HEK293 (cell line): ENCODE results near the gene GEMIN5.
A peak's percentile ranks its signal among the peaks of the same experiment; 100 is the strongest.

Source experiments
- CTCF ChIA-PET: fragments of 350-600 bp; formaldehyde crosslinking; extraction: SDS; loops from one replicate; lab custom pipeline; 2021; ENCODE audit warnings: antibody characterized with exemption; lab: Yijun Ruan, JAX
- POLR2A ChIA-PET: fragments of 300-600 bp; formaldehyde crosslinking; extraction: SDS; loops from one replicate; lab custom pipeline; 2020; ENCODE audit warnings: antibody characterized with exemption, inconsistent platforms; lab: Yijun Ruan, JAX
- H3K27ac ChIP-seq: fragments of 200-500 bp; sonication (Bioruptor generic); 2 replicates; pipeline ENCODE4 v1.5.1; 2014; ENCODE audit warnings: low read depth, low read length, control low read depth, inconsistent platforms; ENCODE audit errors: extremely low read depth
- H3K36me3 ChIP-seq, 2 experiments: fragments of 200-500 bp in 1 of 2; sonication (Bioruptor generic) in 1 of 2; 1 replicate in 1 of 2; 2 replicates in 1 of 2; pipeline ENCODE4 v1.5.1; 2014 to 2017; ENCODE audit warnings: inconsistent platforms in 2 of 2, low read length in 2 of 2; ENCODE audit not compliant: control insufficient read depth in 2 of 2, insufficient read depth in 1 of 2
- H3K4me1 ChIP-seq: fragments of 200-500 bp; sonication (Bioruptor generic); 2 replicates; pipeline ENCODE4 v1.5.1; 2014; ENCODE audit warnings: mild to moderate bottlenecking, low read length, inconsistent platforms; ENCODE audit not compliant: control insufficient read depth, insufficient read depth
- H3K4me3 ChIP-seq: 2 replicates; pipeline ENCODE4 v1.5.1; 2011; ENCODE audit warnings: low read depth, mild to moderate bottlenecking, control low read depth, low read length, moderate library complexity
- H3K9me3 ChIP-seq: fragments of 200-500 bp; sonication (Bioruptor generic); 2 replicates; pipeline ENCODE4 v1.5.1; 2014; ENCODE audit warnings: low read depth, low read length, inconsistent platforms; ENCODE audit not compliant: control insufficient read depth, insufficient read depth
- EGR2 ChIP-seq: fragments of 450-650 bp; formaldehyde crosslinking; IDR thresholded peaks from 2 replicates; pipeline ENCODE4 v1.5.1; 2016; ENCODE audit warnings: low read depth, missing biosample characterization, missing genetic modification characterization
- HOXA7 ChIP-seq: sonication (generic); formaldehyde crosslinking; IDR thresholded peaks from 2 replicates; pipeline ENCODE4 v1.8.1; 2022; ENCODE audit warnings: missing genetic modification reagents, borderline replicate concordance
- KLF10 ChIP-seq: fragments of 450-650 bp; IDR thresholded peaks from 2 replicates; pipeline ENCODE4 v1.5.1; 2018; ENCODE audit warnings: missing biosample characterization, mild to moderate bottlenecking, missing genetic modification characterization
- OVOL3 ChIP-seq: fragments of 450-650 bp; formaldehyde crosslinking; IDR thresholded peaks from 2 replicates; pipeline ENCODE4 v1.5.1; 2016; ENCODE audit warnings: missing biosample characterization, missing genetic modification characterization
- RBAK ChIP-seq: fragments of 450-650 bp; formaldehyde crosslinking; IDR thresholded peaks from 2 replicates; pipeline ENCODE4 v1.5.1; 2016; ENCODE audit warnings: missing biosample characterization, missing genetic modification characterization
- YY2 ChIP-seq: fragments of 450-650 bp; formaldehyde crosslinking; IDR thresholded peaks from 2 replicates; pipeline ENCODE4 v1.5.1; 2016; ENCODE audit warnings: missing biosample characterization, missing genetic modification characterization
- ZBTB1 ChIP-seq: fragments of 450-650 bp; formaldehyde crosslinking; IDR thresholded peaks from 2 replicates; pipeline ENCODE4 v1.5.1; 2016; ENCODE audit warnings: missing biosample characterization, missing genetic modification characterization
- ZBTB17 ChIP-seq: fragments of 450-650 bp; formaldehyde crosslinking; IDR thresholded peaks from 2 replicates; pipeline ENCODE4 v1.5.1; 2016; ENCODE audit warnings: missing biosample characterization, missing genetic modification characterization
- ZBTB21 ChIP-seq: fragments of 450-650 bp; formaldehyde crosslinking; IDR thresholded peaks from 2 replicates; pipeline ENCODE4 v1.5.1; 2017; ENCODE audit warnings: missing biosample characterization, missing genetic modification characterization
- ZBTB6 ChIP-seq: fragments of 450-650 bp; formaldehyde crosslinking; IDR thresholded peaks from 2 replicates; pipeline ENCODE4 v1.5.1; 2017; ENCODE audit warnings: missing biosample characterization, missing genetic modification characterization
- ZEB2 ChIP-seq: fragments of 450-650 bp; formaldehyde crosslinking; IDR thresholded peaks from 2 replicates; pipeline ENCODE4 v1.5.1; 2016; ENCODE audit warnings: missing biosample characterization, missing genetic modification characterization
- ZIC2 ChIP-seq: fragments of 450-650 bp; formaldehyde crosslinking; IDR thresholded peaks from 2 replicates; pipeline ENCODE4 v1.5.1; 2016; ENCODE audit warnings: missing biosample characterization, missing genetic modification characterization
- ZNF121 ChIP-seq: fragments of 450-650 bp; formaldehyde crosslinking; IDR thresholded peaks from 2 replicates; pipeline ENCODE4 v1.5.1; 2016; ENCODE audit warnings: missing biosample characterization, missing genetic modification characterization
- ZNF2 ChIP-seq: fragments of 450-650 bp; formaldehyde crosslinking; IDR thresholded peaks from 2 replicates; pipeline ENCODE4 v1.5.1; 2016; ENCODE audit warnings: missing biosample characterization, missing genetic modification characterization
- ZNF202 ChIP-seq: fragments of 450-650 bp; formaldehyde crosslinking; IDR thresholded peaks from 2 replicates; pipeline ENCODE4 v1.5.1; 2016; ENCODE audit warnings: missing biosample characterization, missing genetic modification characterization, borderline replicate concordance
- ZNF239 ChIP-seq: fragments of 450-650 bp; formaldehyde crosslinking; IDR thresholded peaks from 2 replicates; pipeline ENCODE4 v1.5.1; 2016; ENCODE audit warnings: missing biosample characterization, missing genetic modification characterization
- ZNF24 ChIP-seq: fragments of 450-650 bp; formaldehyde crosslinking; IDR thresholded peaks from 2 replicates; pipeline ENCODE4 v1.5.1; 2016; ENCODE audit warnings: missing biosample characterization, missing genetic modification characterization
- ZNF274 ChIP-seq, 2 experiments: fragments of 200-500 bp in 1 of 2; fragments of 450-650 bp in 1 of 2; sonication (Bioruptor generic) in 1 of 2; formaldehyde crosslinking in 1 of 2; IDR thresholded peaks; 2 replicates each; pipeline versions ENCODE4 v1.5.1 to v1.6.1; 2014 to 2016; ENCODE audit warnings: borderline replicate concordance in 1 of 2, inconsistent platforms in 1 of 2, low read length in 1 of 2, missing biosample characterization in 1 of 2, missing genetic modification characterization in 1 of 2
- ZNF302 ChIP-seq: fragments of 450-650 bp; formaldehyde crosslinking; IDR thresholded peaks from 2 replicates; pipeline ENCODE4 v1.5.1; 2016; ENCODE audit warnings: missing biosample characterization, missing genetic modification characterization, low read depth
- ZNF510 ChIP-seq: fragments of 450-650 bp; formaldehyde crosslinking; IDR thresholded peaks from 2 replicates; pipeline ENCODE4 v1.5.1; 2018; ENCODE audit warnings: mild to moderate bottlenecking, missing genetic modification characterization, missing biosample characterization; ENCODE audit not compliant: insufficient replicate concordance
- ZNF560 ChIP-seq: fragments of 450-650 bp; formaldehyde crosslinking; IDR thresholded peaks from 2 replicates; pipeline ENCODE4 v1.5.1; 2017; ENCODE audit warnings: missing biosample characterization, missing genetic modification characterization, borderline replicate concordance
- ZNF626 ChIP-seq: fragments of 450-650 bp; sonication (Bioruptor Pico); formaldehyde crosslinking; IDR thresholded peaks from 2 replicates; pipeline ENCODE4 v1.5.1; 2018; ENCODE audit warnings: missing biosample characterization, missing genetic modification characterization, inconsistent platforms
- ZNF707 ChIP-seq: fragments of 450-650 bp; formaldehyde crosslinking; IDR thresholded peaks from 2 replicates; pipeline ENCODE4 v1.5.1; 2016; ENCODE audit warnings: missing biosample characterization, missing genetic modification characterization
- ZNF776 ChIP-seq: fragments of 450-650 bp; formaldehyde crosslinking; IDR thresholded peaks from 2 replicates; pipeline ENCODE4 v1.5.0; 2017; ENCODE audit warnings: missing biosample characterization, missing genetic modification characterization, borderline replicate concordance
- ZNF791 ChIP-seq: fragments of 450-650 bp; formaldehyde crosslinking; IDR thresholded peaks from 2 replicates; pipeline ENCODE4 v1.5.1; 2016; ENCODE audit warnings: missing biosample characterization, missing genetic modification characterization
- ZXDB ChIP-seq: fragments of 450-650 bp; formaldehyde crosslinking; IDR thresholded peaks from 2 replicates; pipeline ENCODE4 v1.5.1; 2016; ENCODE audit warnings: missing biosample characterization, missing genetic modification characterization
- TF ChIP-seq, protein P1 (sequence below): fragments of 450-650 bp; formaldehyde crosslinking; IDR thresholded peaks from 2 replicates; pipeline ENCODE4 v1.5.1; 2017; ENCODE audit warnings: missing biosample characterization, mild to moderate bottlenecking, missing genetic modification characterization, moderate library complexity
- TF ChIP-seq, protein P2 (sequence below): fragments of 450-650 bp; formaldehyde crosslinking; IDR thresholded peaks from 2 replicates; pipeline ENCODE4 v1.5.1; 2016; ENCODE audit warnings: missing biosample characterization, missing genetic modification characterization
- TF ChIP-seq, protein P3 (sequence below): fragments of 450-650 bp; IDR thresholded peaks from 2 replicates; pipeline ENCODE4 v1.5.1; 2018; ENCODE audit warnings: missing biosample characterization, missing genetic modification characterization

Gene GEMIN5

GRCh38 chr5:154860765-154861164 lies 77.2 kb downstream of the GEMIN5 start:
- CTCF ChIA-PET = no interaction called here
- TF ChIP-seq, protein P1, sequence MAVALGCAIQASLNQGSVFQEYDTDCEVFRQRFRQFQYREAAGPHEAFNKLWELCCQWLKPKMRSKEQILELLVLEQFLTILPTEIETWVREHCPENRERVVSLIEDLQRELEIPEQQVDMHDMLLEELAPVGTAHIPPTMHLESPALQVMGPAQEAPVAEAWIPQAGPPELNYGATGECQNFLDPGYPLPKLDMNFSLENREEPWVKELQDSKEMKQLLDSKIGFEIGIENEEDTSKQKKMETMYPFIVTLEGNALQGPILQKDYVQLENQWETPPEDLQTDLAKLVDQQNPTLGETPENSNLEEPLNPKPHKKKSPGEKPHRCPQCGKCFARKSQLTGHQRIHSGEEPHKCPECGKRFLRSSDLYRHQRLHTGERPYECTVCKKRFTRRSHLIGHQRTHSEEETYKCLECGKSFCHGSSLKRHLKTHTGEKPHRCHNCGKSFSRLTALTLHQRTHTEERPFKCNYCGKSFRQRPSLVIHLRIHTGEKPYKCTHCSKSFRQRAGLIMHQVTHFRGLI = no peak
- TF ChIP-seq EGR2 (no peak), ZNF776 (tag by site-specific recombination) (no peak), ZBTB21 (tag by site-specific recombination) (no peak), ZNF302 (tag by site-specific recombination) (no peak), ZNF274 (IDR thresholded peaks at IDR 0.05; ENCODE audit: low read length) (no peak), ZNF274 (tag by site-specific recombination; IDR thresholded peaks at IDR 0.05; ENCODE audit: borderline replicate concordance) (no peak), ZNF560 (tag by site-specific recombination) (no peak), ZNF2 (tag by site-specific recombination) (no peak), ZNF791 (no peak), YY2 (no peak), ZNF707 (tag by site-specific recombination) (no peak), ZNF24 (tag by site-specific recombination) (no peak), KLF10 (tag by site-specific recombination) (no peak)
- TF ChIP-seq, protein P2, sequence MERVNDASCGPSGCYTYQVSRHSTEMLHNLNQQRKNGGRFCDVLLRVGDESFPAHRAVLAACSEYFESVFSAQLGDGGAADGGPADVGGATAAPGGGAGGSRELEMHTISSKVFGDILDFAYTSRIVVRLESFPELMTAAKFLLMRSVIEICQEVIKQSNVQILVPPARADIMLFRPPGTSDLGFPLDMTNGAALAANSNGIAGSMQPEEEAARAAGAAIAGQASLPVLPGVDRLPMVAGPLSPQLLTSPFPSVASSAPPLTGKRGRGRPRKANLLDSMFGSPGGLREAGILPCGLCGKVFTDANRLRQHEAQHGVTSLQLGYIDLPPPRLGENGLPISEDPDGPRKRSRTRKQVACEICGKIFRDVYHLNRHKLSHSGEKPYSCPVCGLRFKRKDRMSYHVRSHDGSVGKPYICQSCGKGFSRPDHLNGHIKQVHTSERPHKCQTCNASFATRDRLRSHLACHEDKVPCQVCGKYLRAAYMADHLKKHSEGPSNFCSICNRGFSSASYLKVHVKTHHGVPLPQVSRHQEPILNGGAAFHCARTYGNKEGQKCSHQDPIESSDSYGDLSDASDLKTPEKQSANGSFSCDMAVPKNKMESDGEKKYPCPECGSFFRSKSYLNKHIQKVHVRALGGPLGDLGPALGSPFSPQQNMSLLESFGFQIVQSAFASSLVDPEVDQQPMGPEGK = no peak
- TF ChIP-seq, all 188 proteins: peak for 0
- H3K9me3 ChIP-seq = no peaks in the 10 kb centered on the region
- H3K36me3 ChIP-seq = peaks cover 18 to 32% of the 10 kb centered on the region in 2 experiments
- POLR2A ChIA-PET = interaction anchor here (0.6 to 1.8 kb wide), 2 partner anchors 9 to 220 kb away, joined by 3 to 6 read pairs; no protein-coding TSS in a partner anchor
- H3K4me1 ChIP-seq = 0 out of 2 replicates have a peak, but pooled peaks cover 3% of the 10 kb centered on the region
- H3K4me3 ChIP-seq = no peak overlapping the region
- H3K27ac ChIP-seq = no peak overlapping the region

GRCh38 chr5:154860123-154860522 lies 77.9 kb downstream of the GEMIN5 start:
- peak overlapping the region; percentile 90 for H3K4me3 ChIP-seq
- CTCF ChIA-PET = no interaction called here
- H3K9me3 ChIP-seq = no peaks in the 10 kb centered on the region
- H3K4me1 ChIP-seq = 0 out of 2 replicates have a peak, but pooled peaks cover 3% of the 10 kb centered on the region
- H3K36me3 ChIP-seq = peaks cover 14 to 25% of the 10 kb centered on the region in 2 experiments
- TF ChIP-seq ZNF239 (tag by site-specific recombination) (no peak), ZXDB (tag by site-specific recombination) (no peak), ZNF707 (tag by site-specific recombination) (no peak), ZNF510 (tag by site-specific recombination) (no peak), ZEB2 (tag by site-specific recombination) (0 out of 2 replicates have a peak, but pooled peaks have one; percentile 38), ZIC2 (tag by site-specific recombination) (peak; percentile 9; the same call in 1 of the 2 replicates), ZNF626 (tag by site-specific recombination) (no peak), ZBTB21 (tag by site-specific recombination) (no peak), ZBTB17 (tag by site-specific recombination) (peak; percentile 66), ZBTB1 (tag by site-specific recombination) (no peak), RBAK (tag by site-specific recombination) (no peak), ZBTB6 (tag by site-specific recombination) (no peak), OVOL3 (no peak), ZNF121 (tag by site-specific recombination) (no peak), HOXA7 (CRISPR knock-in tag) (no peak), ZNF202 (tag by site-specific recombination) (no peak)
- TF ChIP-seq, protein P3, sequence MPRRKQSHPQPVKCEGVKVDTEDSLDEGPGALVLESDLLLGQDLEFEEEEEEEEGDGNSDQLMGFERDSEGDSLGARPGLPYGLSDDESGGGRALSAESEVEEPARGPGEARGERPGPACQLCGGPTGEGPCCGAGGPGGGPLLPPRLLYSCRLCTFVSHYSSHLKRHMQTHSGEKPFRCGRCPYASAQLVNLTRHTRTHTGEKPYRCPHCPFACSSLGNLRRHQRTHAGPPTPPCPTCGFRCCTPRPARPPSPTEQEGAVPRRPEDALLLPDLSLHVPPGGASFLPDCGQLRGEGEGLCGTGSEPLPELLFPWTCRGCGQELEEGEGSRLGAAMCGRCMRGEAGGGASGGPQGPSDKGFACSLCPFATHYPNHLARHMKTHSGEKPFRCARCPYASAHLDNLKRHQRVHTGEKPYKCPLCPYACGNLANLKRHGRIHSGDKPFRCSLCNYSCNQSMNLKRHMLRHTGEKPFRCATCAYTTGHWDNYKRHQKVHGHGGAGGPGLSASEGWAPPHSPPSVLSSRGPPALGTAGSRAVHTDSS (tag by site-specific recombination) = peak; percentile 88
- TF ChIP-seq, all 188 proteins: peak for 4
- POLR2A ChIA-PET = interaction anchor here (1.8 kb wide), 1 partner anchor 9 kb away, joined by 6 read pairs; no protein-coding TSS in a partner anchor
- H3K27ac ChIP-seq = no peak overlapping the region
